ENCODE results near the gene SRM.
"Not testable (repeated sequence)": the region's sequence is repeated elsewhere in the genome, so short reads cannot be mapped to it uniquely, and the experiment has no call there.

DNA sequence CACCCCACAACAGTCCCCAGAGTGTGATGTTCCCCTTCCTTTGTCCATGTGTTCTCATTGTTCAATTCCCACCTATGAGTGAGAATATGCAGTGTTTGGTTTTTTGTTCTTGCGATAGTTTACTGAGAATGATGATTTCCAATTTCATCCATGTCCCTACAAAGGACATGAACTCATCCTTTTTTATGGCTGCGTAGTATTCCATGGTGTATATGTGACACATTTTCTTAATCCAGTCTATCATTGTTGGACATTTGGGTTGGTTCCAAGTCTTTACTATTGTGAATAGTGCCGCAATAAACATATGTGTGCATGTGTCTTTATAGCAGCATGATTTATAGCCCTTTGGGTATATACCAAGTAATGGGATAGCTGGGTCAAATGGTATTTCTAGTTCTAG lies 24.0 kb upstream of the SRM start:
- not testable (repeated sequence) for TF ChIP-seq CTCF (conservative IDR thresholded peaks at IDR 0.05; ENCODE audit: low read depth, low read length); RAD21 (IDR thresholded peaks at IDR 0.05; ENCODE audit: low read length); POLR2A (IDR thresholded peaks at IDR 0.05; ENCODE audit: low read depth, low read length); RCOR1 (IDR thresholded peaks at IDR 0.05; ENCODE audit: insufficient replicate concordance, low read length)

Data from IMR-90 (cell line).